ENCODE data around the gene LGI4.

GRCh38 chr19:35090506-35091214 is 44.2 kb downstream of the LGI4 start:
- TF ChIP-seq, protein P1, sequence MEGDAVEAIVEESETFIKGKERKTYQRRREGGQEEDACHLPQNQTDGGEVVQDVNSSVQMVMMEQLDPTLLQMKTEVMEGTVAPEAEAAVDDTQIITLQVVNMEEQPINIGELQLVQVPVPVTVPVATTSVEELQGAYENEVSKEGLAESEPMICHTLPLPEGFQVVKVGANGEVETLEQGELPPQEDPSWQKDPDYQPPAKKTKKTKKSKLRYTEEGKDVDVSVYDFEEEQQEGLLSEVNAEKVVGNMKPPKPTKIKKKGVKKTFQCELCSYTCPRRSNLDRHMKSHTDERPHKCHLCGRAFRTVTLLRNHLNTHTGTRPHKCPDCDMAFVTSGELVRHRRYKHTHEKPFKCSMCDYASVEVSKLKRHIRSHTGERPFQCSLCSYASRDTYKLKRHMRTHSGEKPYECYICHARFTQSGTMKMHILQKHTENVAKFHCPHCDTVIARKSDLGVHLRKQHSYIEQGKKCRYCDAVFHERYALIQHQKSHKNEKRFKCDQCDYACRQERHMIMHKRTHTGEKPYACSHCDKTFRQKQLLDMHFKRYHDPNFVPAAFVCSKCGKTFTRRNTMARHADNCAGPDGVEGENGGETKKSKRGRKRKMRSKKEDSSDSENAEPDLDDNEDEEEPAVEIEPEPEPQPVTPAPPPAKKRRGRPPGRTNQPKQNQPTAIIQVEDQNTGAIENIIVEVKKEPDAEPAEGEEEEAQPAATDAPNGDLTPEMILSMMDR (IDR thresholded peaks at IDR 0.05), result peak; percentile 35 to 70 (median 60)
- no peak for TF ChIP-seq POLR2A (IDR thresholded peaks at IDR 0.05)
